Measurements from ENCODE around the gene ALKBH6. TPM values are rescaled to one million over a fixed set of nuclear protein-coding genes. Genes with fewer than 3 reads are reported as not detected.

Gene ALKBH6
- total and polyA plus RNA-seq, 4 donors, result 6.3 to 11.8 (median 8.8) TPM

DNA sequence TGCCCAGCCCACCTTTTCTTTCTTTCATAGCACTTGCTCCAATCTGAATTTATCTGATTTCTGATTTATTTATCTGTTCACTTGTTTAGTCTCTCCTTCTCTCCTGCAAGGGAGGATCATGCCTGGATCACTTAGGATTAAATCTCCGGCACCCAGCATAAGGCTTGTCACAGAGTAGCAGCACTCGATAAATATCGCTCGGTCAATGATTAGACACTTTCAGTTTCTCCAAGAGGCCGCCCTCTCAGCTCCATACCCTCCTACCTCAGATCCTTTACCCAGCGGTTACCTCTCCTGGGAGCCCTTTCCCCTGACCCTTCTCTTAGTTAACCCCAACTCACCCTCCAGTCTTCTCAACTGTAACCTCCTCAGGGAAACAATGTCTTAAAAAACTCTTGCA lies 17.3 kb upstream of the ALKBH6 start (continued):
- TF ChIP-seq, protein P1, sequence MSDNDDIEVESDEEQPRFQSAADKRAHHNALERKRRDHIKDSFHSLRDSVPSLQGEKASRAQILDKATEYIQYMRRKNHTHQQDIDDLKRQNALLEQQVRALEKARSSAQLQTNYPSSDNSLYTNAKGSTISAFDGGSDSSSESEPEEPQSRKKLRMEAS (IDR thresholded peaks at IDR 0.05), result no peak

DNA sequence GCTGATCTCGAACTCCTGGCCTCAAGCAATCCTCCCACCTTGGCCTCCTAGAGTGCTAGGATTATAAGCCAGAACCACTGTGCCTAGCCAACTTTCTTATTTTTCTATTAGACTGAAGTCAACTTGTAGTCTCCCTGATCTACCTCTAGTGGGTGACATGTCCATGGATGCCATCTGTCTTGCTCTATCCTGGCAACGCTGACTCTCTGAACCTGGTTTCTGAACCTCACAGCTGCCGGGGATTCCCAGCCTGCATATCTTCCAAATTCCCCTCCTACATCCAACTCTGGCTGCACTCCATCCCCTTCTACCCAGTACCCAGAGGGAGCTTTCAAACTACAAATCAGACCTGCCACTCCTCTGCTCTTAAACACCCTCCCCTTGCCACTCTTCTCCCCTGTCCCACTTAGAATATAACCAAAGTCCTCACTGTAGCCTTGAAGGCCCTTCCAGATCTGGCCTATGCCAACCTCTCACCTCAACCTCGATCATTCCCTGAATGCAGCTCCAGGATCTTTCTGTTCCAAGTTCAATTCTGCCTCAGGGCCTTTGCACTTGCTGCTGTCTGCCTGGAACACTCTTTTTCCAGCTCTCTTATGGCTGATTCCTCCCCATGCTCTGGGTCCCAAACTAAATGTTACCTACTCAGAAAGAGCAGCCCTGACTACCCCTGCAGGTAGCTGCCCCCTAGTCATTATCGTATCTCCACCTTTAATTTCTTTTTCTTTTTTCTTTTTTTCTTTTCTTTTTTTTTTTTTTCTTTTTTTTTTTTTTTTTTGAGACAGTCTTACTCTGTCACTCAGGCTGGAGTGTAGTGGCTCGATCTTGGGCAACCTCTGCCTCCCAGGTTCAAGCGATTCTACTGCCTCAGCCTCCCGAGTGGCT lies 16.5 kb upstream of the ALKBH6 start:
- Histone ChIP-seq H3K36me3 (ENCODE audit: control insufficient read depth in 4 of 4, insufficient read depth in 3 of 4, low read depth in 1 of 4, low read length in 3 of 4) (peaks cover 0 to 4% (median 0%) of the 10 kb centered on the region in 4 donors), H3K4me1 (ENCODE audit: control insufficient read depth in 4 of 4, insufficient read depth in 4 of 4, low read length in 3 of 4) (peaks cover 0 to 8% (median 1%) of the 10 kb centered on the region in 4 donors), H3K4me3 (ENCODE audit: low read depth in 1 of 3, low read length in 3 of 3) (no peak overlapping the region), H3K9ac (ENCODE audit: low read depth in 1 of 2, low read length in 2 of 2) (no peak overlapping the region), H3K27me3 (ENCODE audit: control insufficient read depth in 4 of 4, insufficient read depth in 4 of 4, low read length in 3 of 4) (no peaks in the 10 kb centered on the region), H3K9me3 (ENCODE audit: control insufficient read depth in 4 of 4, low read length in 3 of 4) (no peaks in the 10 kb centered on the region), H3K27ac (ENCODE audit: low read depth in 1 of 2, low read length in 2 of 2) (no peak overlapping the region)
- WGBS, result 79% methylated on average over 8 of the region's 8 CpGs
- TF ChIP-seq RAD21 (IDR thresholded peaks at IDR 0.05), result peak in 1 of 2 donors; percentile 60
- TF ChIP-seq, protein P2, sequence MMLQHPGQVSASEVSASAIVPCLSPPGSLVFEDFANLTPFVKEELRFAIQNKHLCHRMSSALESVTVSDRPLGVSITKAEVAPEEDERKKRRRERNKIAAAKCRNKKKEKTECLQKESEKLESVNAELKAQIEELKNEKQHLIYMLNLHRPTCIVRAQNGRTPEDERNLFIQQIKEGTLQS (IDR thresholded peaks at IDR 0.05), result no peak
- TF ChIP-seq NR2F2 (IDR thresholded peaks at IDR 0.05), result no peak
- TF ChIP-seq JUND (IDR thresholded peaks at IDR 0.05), result no peak
- TF ChIP-seq, protein P3, sequence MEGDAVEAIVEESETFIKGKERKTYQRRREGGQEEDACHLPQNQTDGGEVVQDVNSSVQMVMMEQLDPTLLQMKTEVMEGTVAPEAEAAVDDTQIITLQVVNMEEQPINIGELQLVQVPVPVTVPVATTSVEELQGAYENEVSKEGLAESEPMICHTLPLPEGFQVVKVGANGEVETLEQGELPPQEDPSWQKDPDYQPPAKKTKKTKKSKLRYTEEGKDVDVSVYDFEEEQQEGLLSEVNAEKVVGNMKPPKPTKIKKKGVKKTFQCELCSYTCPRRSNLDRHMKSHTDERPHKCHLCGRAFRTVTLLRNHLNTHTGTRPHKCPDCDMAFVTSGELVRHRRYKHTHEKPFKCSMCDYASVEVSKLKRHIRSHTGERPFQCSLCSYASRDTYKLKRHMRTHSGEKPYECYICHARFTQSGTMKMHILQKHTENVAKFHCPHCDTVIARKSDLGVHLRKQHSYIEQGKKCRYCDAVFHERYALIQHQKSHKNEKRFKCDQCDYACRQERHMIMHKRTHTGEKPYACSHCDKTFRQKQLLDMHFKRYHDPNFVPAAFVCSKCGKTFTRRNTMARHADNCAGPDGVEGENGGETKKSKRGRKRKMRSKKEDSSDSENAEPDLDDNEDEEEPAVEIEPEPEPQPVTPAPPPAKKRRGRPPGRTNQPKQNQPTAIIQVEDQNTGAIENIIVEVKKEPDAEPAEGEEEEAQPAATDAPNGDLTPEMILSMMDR (IDR thresholded peaks at IDR 0.05; ENCODE audit: low read depth, low read length, missing input control), result peak; percentile 17
- TF ChIP-seq, protein P4, sequence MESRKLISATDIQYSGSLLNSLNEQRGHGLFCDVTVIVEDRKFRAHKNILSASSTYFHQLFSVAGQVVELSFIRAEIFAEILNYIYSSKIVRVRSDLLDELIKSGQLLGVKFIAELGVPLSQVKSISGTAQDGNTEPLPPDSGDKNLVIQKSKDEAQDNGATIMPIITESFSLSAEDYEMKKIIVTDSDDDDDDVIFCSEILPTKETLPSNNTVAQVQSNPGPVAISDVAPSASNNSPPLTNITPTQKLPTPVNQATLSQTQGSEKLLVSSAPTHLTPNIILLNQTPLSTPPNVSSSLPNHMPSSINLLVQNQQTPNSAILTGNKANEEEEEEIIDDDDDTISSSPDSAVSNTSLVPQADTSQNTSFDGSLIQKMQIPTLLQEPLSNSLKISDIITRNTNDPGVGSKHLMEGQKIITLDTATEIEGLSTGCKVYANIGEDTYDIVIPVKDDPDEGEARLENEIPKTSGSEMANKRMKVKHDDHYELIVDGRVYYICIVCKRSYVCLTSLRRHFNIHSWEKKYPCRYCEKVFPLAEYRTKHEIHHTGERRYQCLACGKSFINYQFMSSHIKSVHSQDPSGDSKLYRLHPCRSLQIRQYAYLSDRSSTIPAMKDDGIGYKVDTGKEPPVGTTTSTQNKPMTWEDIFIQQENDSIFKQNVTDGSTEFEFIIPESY (IDR thresholded peaks at IDR 0.05), result no peak
- no peak for TF ChIP-seq GABPA (IDR thresholded peaks at IDR 0.05 in 1 of 2, conservative IDR thresholded peaks at IDR 0.05 in 1 of 2)
- TF ChIP-seq YY1 (IDR thresholded peaks at IDR 0.05), result no peak
- TF ChIP-seq, protein P5, sequence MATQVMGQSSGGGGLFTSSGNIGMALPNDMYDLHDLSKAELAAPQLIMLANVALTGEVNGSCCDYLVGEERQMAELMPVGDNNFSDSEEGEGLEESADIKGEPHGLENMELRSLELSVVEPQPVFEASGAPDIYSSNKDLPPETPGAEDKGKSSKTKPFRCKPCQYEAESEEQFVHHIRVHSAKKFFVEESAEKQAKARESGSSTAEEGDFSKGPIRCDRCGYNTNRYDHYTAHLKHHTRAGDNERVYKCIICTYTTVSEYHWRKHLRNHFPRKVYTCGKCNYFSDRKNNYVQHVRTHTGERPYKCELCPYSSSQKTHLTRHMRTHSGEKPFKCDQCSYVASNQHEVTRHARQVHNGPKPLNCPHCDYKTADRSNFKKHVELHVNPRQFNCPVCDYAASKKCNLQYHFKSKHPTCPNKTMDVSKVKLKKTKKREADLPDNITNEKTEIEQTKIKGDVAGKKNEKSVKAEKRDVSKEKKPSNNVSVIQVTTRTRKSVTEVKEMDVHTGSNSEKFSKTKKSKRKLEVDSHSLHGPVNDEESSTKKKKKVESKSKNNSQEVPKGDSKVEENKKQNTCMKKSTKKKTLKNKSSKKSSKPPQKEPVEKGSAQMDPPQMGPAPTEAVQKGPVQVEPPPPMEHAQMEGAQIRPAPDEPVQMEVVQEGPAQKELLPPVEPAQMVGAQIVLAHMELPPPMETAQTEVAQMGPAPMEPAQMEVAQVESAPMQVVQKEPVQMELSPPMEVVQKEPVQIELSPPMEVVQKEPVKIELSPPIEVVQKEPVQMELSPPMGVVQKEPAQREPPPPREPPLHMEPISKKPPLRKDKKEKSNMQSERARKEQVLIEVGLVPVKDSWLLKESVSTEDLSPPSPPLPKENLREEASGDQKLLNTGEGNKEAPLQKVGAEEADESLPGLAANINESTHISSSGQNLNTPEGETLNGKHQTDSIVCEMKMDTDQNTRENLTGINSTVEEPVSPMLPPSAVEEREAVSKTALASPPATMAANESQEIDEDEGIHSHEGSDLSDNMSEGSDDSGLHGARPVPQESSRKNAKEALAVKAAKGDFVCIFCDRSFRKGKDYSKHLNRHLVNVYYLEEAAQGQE (IDR thresholded peaks at IDR 0.05), result no peak
- no peak for TF ChIP-seq EGR1 (IDR thresholded peaks at IDR 0.05; ENCODE audit: low read depth in 2 of 2)
- TF ChIP-seq HNF4A (conservative IDR thresholded peaks at IDR 0.05), result no peak
- TF ChIP-seq HNF4G (IDR thresholded peaks at IDR 0.05), result no peak
- no peak for TF ChIP-seq TAF1 (conservative IDR thresholded peaks at IDR 0.05)
- no peak for DNase-seq (ENCODE audit: low spot score)
